ENCODE results near the gene INPP4A.

The INPP4A gene

DNA sequence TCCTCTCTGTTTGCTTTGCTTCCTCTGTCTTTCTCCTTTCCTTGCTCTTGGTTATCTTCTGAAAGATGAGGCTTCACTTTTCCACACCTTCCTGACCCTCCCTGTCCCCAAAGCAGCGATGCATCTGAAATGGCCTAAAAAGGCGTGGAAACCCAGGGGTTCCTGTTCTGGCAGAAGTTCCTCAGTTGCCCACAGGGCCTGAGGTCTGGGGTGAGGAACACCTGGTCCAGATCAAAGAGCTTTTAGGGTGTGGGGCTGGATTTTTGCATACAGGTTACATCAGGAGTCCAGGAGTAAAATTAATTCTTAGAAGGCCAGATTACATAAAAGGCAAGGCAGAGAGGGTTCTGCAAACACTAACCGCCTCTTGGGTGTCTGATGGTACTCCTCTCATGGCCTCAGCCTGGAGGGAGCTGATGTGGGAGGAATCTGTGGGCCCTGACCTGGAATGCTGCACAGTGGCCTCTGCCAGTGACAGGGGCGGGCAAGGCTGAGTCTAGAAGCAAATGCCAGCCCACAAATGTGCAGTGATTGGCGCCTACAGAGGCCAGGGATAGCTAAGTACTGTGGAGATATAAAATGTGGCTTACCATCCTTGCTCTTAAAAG, 41.8 kb downstream of the INPP4A start:
- TF ChIP-seq, protein P1, sequence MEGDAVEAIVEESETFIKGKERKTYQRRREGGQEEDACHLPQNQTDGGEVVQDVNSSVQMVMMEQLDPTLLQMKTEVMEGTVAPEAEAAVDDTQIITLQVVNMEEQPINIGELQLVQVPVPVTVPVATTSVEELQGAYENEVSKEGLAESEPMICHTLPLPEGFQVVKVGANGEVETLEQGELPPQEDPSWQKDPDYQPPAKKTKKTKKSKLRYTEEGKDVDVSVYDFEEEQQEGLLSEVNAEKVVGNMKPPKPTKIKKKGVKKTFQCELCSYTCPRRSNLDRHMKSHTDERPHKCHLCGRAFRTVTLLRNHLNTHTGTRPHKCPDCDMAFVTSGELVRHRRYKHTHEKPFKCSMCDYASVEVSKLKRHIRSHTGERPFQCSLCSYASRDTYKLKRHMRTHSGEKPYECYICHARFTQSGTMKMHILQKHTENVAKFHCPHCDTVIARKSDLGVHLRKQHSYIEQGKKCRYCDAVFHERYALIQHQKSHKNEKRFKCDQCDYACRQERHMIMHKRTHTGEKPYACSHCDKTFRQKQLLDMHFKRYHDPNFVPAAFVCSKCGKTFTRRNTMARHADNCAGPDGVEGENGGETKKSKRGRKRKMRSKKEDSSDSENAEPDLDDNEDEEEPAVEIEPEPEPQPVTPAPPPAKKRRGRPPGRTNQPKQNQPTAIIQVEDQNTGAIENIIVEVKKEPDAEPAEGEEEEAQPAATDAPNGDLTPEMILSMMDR (IDR thresholded peaks at IDR 0.05), result no peak
- H3K27ac Mint-ChIP-seq, result no peak overlapping the region
- peaks cover 8% of the 10 kb centered on the region for H3K36me3 Mint-ChIP-seq (ENCODE audit: low read depth)
- H3K9me3 Mint-ChIP-seq, result no peaks in the 10 kb centered on the region
- peaks cover 44% of the 10 kb centered on the region for H3K4me1 Mint-ChIP-seq
- H3K4me3 Mint-ChIP-seq, result no peak overlapping the region
- no peak for DNase-seq
- H3K27me3 Mint-ChIP-seq (ENCODE audit: low read depth, poor library complexity), result peaks cover 2% of the 10 kb centered on the region

DNA sequence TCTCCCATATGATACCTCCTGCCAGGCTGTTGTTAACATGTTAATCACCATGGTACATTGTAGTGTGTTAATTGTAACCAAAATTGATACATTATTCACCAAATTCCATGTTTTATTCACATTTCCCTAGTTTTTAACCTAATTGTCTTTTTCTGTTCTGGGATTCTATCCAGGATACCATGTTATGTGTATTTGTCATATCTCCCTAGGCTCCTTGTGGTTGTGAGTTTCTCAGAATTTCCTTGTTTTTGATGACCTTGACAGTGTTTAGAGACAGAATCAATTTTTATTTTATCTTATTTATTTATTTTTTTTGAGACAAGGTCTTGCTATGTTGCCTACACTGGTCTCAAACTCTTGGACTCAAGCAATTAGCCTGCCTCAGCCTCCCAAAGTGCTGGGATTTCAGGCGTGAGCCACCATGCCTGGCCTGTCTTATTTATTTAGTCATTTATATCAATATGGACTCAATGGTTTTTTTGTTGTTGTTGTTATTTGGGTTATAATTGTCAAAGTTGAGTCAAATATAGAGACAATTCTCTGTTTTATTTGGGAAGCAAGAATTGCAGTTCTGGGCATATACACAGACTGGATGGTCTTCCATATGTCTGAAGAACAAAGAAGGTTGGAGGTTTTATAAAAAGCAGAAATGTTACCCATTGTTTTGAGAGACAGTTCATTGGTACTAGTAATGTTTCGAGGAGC, 42.6 kb downstream of the INPP4A start:
- no peak for DNase-seq
- Mint-ChIP-seq H3K27me3 (ENCODE audit: low read depth, poor library complexity) (peaks cover 2% of the 10 kb centered on the region), H3K4me3 (no peak overlapping the region), H3K36me3 (ENCODE audit: low read depth) (peaks cover 12% of the 10 kb centered on the region), H3K4me1 (peaks cover 40% of the 10 kb centered on the region), H3K27ac (no peak overlapping the region), H3K9me3 (no peaks in the 10 kb centered on the region)
- TF ChIP-seq, protein P1 (IDR thresholded peaks at IDR 0.05), result no peak

- Mint-ChIP-seq H3K9me3 (no peaks in the 10 kb centered on the region), H3K27me3 (ENCODE audit: low read depth, poor library complexity) (peaks cover 2% of the 10 kb centered on the region), H3K27ac (no peak overlapping the region), H3K4me1 (peaks cover 40% of the 10 kb centered on the region), H3K4me3 (no peak overlapping the region), H3K36me3 (ENCODE audit: low read depth) (peaks cover 15% of the 10 kb centered on the region)
- TF ChIP-seq, protein P1 (IDR thresholded peaks at IDR 0.05), result peak; percentile 36
- no peak for DNase-seq
Measured at GRCh38 chr2:98487806-98488189, 43.1 kb downstream of the INPP4A start.

DNA sequence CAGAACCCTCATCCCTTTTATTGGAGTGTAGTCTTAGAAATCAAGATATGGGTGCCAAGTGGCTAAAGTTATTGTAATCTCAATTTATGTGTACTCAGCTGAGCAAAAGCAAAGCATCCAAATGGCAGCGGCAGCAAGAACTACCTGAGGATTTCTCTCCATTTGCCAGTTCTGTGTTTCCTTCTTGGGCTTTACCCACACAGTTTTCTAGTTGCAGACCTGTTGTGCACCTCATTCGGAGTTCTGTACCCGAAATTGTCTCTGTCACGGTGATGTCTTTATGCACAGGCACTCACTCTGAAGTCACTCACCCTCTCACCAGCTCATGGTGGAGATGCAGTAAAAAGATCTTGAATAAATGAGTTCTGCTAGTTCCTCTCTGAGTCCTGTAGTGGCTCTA, 43.6 kb downstream of the INPP4A start:
- no peak for DNase-seq
- H3K4me3 Mint-ChIP-seq, result no peak overlapping the region
- peaks cover 39% of the 10 kb centered on the region for H3K4me1 Mint-ChIP-seq
- H3K36me3 Mint-ChIP-seq (ENCODE audit: low read depth), result peaks cover 15% of the 10 kb centered on the region
- H3K27me3 Mint-ChIP-seq (ENCODE audit: low read depth, poor library complexity), result peaks cover 2% of the 10 kb centered on the region
- no peak overlapping the region for H3K27ac Mint-ChIP-seq
- no peaks in the 10 kb centered on the region for H3K9me3 Mint-ChIP-seq
- TF ChIP-seq, protein P1 (IDR thresholded peaks at IDR 0.05), result peak; percentile 4

DNA sequence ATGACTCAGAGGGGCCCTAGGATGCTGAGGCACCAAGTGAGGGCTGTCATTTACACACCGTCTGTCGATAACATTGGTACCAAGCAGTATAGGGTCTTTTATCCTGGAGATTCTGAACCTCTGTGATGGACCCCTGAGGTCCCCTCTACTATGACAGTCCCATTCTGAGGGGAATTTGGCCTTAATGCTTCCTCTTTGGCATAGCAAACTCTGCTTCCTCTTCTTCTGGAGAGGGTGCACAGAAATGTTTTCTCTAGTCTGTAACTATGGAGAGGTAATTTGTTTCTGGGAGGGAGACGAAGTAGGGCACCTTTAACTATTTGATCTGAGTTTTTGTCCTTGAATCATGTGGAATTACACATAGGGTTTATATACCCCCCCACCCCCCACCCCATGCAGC, 44.8 kb downstream of the INPP4A start:
- H3K4me3 Mint-ChIP-seq, result no peak overlapping the region
- H3K36me3 Mint-ChIP-seq (ENCODE audit: low read depth), result peaks cover 26% of the 10 kb centered on the region
- H3K27ac Mint-ChIP-seq, result no peak overlapping the region
- peaks cover 27% of the 10 kb centered on the region for H3K4me1 Mint-ChIP-seq
- H3K9me3 Mint-ChIP-seq, result peaks cover 6% of the 10 kb centered on the region
- DNase-seq, result no peak
- peaks cover 2% of the 10 kb centered on the region for H3K27me3 Mint-ChIP-seq (ENCODE audit: low read depth, poor library complexity)
- TF ChIP-seq, protein P1 (IDR thresholded peaks at IDR 0.05), result no peak

Data from nephron progenitor cell (in vitro differentiated cells).